RWPE1 (cell line): ENCODE results near the gene ERCC6.

ENCODE experiments used
- CTCF ChIA-PET: fragments of 350-600 bp; sonication (Branson Sonifier 250); formaldehyde crosslinking; extraction: SDS; loops from one replicate; lab custom pipeline; 2021; lab: Yijun Ruan, JAX
- POLR2A ChIA-PET: fragments of 400-600 bp; formaldehyde crosslinking; extraction: SDS; loops from one replicate; lab custom pipeline; 2020; ENCODE audit warnings: antibody characterized with exemption; ENCODE audit not compliant: low non-redundant PET; lab: Yijun Ruan, JAX
- DNase-seq: peaks from one replicate; pipeline ENCODE4 v3.0.0; 2012; ENCODE audit warnings: low spot score
- H3K27ac ChIP-seq: fragments of 450-650 bp; 2 replicates; pipeline ENCODE4 v1.5.1; 2017
- TF ChIP-seq, protein P1 (sequence below): fragments of 450-650 bp; conservative IDR thresholded peaks from 2 replicates; pipeline ENCODE4 v1.5.1; 2017; ENCODE audit warnings: low read depth, mild to moderate bottlenecking

The ERCC6 gene

DNA sequence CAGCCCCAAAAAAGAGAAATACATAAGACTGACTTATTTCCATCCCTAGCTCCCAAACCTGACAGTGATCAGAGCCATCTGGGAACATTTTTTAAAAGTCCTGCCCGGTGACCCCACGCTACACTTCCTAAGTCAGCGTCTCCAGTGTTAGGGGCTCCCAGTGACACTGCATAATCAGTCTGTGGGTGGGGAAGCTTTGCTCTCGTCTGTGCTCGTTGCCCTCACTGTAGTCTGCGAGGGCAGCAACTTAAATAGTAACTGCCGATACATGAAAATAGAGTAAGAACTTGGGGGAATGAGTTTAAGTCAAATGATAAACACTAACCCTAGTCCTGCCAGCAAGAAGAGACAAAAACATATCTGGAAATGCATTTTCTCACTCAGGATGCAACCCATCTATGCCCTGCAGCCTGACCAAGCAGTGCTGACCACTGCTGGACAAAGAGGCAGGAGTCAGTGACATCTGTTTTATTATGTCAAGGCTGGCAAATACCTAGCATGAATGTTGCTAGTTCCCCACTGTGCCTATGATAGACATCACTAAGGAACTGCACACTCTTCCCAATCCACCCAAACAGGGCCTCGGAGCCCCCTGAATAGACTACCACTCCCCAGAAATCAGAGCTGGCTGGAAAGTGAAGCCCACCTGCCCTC, 18.7 kb downstream of the ERCC6 start:
- TF ChIP-seq, protein P1, sequence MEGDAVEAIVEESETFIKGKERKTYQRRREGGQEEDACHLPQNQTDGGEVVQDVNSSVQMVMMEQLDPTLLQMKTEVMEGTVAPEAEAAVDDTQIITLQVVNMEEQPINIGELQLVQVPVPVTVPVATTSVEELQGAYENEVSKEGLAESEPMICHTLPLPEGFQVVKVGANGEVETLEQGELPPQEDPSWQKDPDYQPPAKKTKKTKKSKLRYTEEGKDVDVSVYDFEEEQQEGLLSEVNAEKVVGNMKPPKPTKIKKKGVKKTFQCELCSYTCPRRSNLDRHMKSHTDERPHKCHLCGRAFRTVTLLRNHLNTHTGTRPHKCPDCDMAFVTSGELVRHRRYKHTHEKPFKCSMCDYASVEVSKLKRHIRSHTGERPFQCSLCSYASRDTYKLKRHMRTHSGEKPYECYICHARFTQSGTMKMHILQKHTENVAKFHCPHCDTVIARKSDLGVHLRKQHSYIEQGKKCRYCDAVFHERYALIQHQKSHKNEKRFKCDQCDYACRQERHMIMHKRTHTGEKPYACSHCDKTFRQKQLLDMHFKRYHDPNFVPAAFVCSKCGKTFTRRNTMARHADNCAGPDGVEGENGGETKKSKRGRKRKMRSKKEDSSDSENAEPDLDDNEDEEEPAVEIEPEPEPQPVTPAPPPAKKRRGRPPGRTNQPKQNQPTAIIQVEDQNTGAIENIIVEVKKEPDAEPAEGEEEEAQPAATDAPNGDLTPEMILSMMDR, result no peak
- POLR2A ChIA-PET, result no interaction called here
- no peak for DNase-seq
- CTCF ChIA-PET, result interaction anchor here (0.6 to 1.6 kb wide), 4 partner anchors 10 to 295 kb away, joined by 3 to 6 read pairs (median 4); no protein-coding TSS in a partner anchor
- no peak overlapping the region for H3K27ac ChIP-seq

DNA sequence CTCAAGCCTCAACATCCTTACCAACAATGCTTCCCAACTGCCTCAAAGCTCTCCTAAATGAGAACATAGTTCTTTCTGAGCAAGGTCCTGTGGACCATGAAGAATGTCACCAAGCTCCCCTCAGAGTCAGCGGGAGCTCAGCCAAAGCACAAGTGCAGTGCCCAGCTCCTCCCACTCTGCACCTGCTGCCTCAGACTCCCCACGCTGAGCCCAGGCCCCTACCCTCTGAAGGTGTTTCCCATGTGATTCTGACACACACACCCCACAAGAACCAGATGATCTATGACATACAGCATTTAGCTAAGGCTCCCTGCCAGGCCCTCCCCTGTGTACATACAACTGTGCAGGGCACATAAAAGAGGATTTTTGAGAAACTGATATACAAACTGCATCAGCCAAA, 19.2 kb downstream of the ERCC6 start:
- DNase-seq, result no peak
- CTCF ChIA-PET, result interaction anchor here (0.5 to 1.6 kb wide), 13 partner anchors 9 to 549 kb away, joined by 3 to 22 read pairs (median 3); no protein-coding TSS in a partner anchor
- no peak overlapping the region for H3K27ac ChIP-seq
- POLR2A ChIA-PET, result no interaction called here
- TF ChIP-seq, protein P1, result no peak

DNA sequence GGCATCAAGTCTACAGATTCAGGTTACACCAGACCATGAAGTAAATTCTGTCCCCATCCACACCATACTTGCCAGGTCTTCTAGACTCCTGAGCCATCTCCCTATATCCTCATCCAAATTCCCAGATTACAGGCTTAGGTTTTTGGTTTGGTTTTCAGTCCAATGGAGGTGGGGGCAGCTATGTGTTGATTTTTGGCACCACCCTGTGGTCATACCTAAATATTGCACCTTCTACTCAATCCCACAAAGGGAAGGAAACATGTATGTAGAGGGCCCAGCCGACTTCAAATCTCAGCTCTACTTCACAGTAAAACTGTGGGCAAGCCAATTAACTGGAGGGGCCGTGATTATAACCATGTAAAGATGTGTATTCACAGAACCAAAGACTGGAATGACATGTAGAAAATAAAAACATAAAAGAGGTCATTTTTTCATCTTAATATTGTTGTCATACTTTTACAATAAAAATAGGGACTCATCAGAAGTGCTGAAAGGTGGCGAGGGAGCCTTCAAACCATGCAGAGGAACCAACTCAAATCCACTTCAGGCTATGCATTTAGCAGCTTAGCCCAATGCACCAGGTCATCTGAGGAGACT, 19.8 kb downstream of the ERCC6 start:
- ChIA-PET CTCF (interaction anchor here (0.5 to 1.6 kb wide), 13 partner anchors 9 to 549 kb away, joined by 3 to 22 read pairs (median 3); no protein-coding TSS in a partner anchor), POLR2A (no interaction called here)
- TF ChIP-seq, protein P1, result peak; percentile 63
- no peak overlapping the region for H3K27ac ChIP-seq
- peak; percentile 69 for DNase-seq

DNA sequence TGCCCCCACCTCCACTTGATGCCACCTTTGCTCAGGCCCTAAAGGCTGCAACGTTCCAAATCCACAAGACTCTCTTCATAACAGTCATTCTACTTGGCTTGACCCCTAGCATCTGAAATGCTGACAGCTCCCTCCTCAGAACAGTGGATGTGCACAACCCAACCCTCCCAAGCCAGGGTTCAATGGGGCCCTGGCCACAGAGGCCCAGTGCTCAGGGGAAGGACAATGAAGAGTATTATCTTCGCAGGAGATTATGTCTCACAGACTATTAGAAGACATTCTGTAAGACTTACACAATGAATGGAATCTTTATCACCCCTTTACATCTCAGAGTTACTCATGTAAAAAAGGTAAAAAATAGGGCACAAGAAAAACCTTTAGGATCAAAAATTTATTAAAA, 20.4 kb downstream of the ERCC6 start:
- CTCF ChIA-PET, result interaction anchor here (0.7 to 1.6 kb wide), 7 partner anchors 8 to 203 kb away, joined by 3 to 22 read pairs (median 5); no protein-coding TSS in a partner anchor
- H3K27ac ChIP-seq, result no peak overlapping the region
- TF ChIP-seq, protein P1, result no peak
- DNase-seq, result no peak
- POLR2A ChIA-PET, result no interaction called here

DNA sequence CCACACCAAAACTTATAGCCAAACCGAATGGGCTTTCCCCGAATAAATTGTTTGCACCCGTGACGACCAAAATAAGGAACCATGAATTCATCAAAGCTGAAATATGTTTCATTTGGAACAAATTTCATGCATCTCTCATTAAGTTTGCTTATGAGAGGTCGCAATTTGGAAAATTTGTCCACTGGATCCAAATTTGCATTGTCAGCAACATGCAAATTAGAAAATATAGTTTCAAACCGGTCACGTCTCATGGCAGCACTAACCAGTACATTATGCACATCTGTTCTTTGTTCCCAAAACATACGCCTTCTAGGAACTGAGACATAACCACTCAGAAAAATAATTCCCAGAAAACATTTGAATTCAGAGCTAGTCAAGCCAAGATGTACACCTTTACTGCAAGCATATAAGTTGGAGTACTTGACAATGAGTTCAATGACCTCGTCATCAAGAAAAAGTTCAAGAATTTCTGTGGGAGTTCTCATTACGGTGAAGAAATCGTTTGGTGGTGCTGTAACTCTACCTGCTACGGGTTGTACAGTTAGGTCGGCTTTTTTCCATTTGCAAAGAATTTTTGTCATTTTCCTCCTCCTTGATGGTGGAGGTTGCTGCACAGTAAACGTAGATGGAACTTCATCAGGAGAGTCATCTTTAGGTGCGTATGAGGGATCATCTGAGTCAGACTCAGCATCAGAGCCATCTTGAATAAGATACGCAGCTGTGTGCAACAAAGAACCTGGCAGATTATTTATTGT, 22.5 kb downstream of the ERCC6 start:
- no peak overlapping the region for H3K27ac ChIP-seq
- TF ChIP-seq, protein P1, result no peak
- ChIA-PET POLR2A (no interaction called here), CTCF (interaction anchor here (0.6 kb wide), 1 partner anchor 11 kb away, joined by 5 read pairs; no protein-coding TSS in a partner anchor)
- DNase-seq, result no peak
